Activated effector memory CD4-positive, alpha-beta T cell treated with Interleukin-2 at 50 U/mL for 16 hours (primary cell): ENCODE results near the gene IGSF21.
"Not testable (repeated sequence)": the region's sequence is repeated elsewhere in the genome, so short reads cannot be mapped to it uniquely, and the experiment has no call there.

Experiments used
- DNase-seq: peaks from one replicate; pipeline ENCODE4 v3.0.0-alpha.2; 2020

IGSF21 gene

DNA sequence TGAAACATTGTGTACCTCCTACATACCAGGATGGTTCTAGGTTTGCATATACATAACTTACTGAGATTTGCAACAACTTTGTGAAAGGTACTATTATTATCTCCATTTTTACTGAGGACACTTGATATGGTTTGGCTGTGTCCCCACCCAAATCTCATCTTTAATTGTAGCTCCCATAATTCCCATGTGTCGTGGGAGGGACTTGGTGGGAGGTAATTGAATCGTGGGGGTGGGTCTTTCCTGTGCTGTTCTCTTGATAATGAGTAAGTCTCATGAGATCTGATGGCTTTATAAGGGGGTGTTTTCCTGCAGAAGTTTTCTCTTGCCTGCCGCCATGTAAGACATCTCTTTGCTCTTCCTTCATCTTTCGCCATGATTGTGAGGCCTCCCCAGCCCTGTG lies 40.1 kb downstream of the IGSF21 start:
- no peak for DNase-seq

DNA sequence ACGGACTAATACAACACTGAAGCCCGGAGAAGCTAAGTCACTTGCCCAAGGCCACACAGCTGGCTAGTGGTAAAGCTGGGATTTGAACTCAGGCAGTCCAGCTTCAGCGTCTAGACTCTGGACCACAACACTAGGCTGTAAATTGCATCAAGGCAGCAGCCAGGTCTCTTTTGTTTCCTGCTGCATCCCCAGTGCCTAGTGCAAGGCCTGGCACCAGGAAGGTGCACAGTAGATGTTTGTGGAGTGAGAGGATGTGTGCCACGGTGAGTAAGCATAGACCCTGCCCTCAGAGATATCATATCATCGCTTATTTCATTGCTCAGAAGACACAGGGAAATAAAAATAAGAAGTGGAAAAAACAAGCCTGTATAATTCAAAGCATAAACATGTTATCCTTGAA lies 40.9 kb downstream of the IGSF21 start:
- no peak for DNase-seq

DNA sequence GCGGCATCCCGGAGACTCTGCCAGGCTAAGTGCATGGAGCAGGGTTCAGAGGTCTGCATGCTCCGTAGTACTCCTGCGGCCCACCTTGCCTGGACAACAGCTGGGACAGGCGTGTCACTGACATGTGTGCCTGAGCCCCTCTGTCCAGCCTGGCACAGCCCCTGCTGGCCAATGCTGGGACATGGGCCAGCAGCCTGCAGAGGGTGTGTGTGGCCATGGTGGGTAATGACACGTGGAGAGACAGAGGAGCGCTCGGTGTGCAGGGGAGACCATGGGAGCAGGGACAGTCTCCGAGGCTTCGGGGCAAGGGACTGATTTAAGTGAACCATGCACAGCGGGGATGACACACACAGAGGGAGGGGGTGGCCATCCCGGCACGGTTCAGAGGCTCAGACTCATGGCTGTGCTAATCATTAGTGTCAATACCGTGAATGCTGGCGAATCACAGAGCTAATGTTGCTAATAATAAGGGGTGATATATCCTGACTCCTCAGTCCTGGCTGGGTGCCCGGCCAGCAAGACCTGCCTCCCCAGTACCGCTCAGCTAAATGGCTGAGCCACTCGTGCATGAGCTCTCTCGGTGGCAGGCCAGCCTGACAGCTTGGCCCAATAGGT lies 41.5 kb downstream of the IGSF21 start:
- no peak for DNase-seq

DNA sequence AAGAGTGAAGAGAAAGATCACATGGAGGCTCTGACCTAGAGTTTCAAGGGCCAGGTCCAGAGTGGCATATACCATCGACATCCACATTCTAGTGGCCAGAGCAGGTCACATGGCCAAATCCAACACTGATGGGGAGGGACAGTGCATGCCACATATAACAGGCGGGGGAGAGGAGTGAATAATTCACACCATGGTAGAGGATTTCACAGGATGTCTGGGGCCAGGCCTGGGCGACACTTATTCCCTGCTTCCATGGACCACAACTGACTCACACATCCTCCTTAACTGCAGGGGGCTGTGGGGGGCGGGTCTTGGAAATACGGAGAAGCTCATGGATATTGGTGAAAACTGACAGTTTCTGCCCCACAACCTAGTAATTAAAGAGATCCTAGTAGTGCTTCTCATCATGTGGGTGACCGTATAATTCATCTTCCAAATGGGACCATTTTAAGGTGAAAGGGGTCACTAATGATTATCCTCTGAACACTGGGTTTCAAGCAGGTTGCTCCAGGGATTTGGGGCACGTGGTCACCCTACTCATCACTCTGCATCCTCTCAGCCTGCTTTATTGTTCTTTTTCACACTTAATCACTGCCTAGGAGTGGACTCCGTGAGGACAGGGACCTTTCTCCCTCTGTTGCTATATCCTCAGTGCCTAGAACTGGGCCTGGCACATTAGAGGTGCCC lies 44.0 kb downstream of the IGSF21 start:
- no peak for DNase-seq

DNA sequence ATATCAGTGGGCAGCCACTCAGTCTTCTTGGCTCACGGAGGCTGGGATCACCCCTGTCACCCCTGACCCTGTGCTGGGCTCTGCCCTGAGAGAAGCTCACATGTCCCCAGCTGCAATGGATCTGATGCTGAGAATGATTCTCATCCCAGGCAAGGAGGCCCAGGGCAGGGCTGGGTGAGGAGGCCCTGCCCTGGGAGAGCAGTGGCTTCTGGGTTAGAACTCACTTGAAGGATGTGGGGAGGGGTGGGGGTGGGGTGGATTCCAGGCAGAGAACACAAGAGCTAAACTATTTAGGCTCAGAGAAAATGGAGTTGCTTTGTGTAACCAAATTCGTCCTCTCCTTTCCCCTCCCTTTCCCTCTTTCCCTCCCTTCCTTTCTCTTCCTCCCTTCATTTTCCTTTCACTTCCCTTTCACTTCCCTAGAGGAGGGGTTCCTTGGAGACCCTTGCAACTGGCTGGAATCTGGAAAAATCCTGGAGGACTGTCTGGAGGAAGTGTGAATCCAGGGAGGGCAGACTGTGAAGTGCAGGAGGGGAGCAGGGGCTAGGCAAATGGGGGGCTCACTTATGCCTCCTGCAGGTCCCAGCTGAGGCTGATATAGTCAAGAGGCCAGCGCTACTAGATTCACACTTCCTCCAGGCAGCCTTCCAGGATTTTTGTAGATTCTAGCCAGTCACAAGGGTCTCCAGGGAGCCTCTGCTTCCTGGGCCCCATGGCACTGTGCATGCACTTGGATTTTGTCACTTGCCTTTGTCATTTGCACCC lies 47.0 kb downstream of the IGSF21 start:
- no peak for DNase-seq

DNA sequence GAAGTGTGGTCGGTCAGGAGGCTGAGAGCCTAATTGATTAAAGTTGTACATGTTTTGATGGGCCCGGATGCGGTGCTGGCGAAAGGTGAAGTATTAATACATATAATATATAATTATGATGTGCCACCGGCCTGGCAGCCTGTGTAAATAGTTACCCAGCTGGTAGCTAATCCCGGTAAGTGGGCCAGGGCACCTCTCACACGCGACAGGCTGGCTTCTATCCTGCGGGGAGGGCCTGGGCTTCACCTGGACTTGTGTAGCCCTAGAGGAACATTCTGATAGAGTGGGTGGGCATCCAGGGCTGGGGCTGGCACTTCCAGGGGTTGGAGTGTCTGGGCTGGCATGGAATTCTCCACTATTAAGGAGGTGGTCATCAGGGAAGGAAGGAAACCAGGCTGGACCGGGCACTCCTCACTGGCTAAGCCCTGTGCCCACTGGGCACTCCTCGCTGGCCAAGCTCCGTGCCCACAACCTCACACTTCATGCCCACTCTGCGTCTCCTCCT lies 48.3 kb downstream of the IGSF21 start:
- no peak for DNase-seq

DNA sequence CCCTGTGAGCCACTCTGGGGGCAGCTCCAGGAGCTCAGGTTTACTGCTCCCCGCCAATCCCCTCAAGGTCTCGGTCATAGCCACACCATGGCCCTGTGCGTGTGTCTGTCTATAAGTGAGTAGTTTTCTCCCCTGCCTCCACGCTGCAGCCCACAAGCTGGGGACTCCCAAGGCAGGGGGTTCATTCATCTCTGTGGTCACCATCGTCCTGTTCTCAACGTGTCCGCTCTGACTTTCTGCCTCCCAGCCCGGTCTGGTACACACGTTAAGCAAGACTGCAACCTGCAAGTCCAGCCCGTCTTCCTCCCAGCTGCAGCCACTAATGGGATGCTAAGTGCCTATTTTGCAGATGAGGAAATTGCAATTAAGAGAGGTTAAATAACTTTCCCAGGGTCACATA lies 49.8 kb downstream of the IGSF21 start:
- DNase-seq: no peak

DNA sequence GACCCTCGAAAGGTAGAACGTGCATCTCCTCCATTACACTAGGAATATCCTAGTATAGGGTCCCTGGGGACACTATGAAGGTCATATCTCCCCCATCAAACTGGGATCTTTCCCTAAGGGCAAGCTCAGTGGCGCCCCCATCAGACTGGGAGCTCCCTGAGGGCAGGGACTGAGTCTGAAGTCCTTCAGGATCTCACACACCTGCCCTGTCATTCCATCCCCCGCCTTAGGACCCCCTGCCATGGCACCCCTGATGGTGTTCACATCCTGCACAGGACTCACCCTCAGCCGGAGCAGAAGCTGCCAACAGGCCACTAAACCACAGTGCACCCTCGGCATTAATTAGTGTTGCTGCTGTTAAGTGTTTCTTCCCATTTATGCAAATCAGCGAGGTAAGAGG lies 50.4 kb downstream of the IGSF21 start:
- DNase-seq: no peak

DNA sequence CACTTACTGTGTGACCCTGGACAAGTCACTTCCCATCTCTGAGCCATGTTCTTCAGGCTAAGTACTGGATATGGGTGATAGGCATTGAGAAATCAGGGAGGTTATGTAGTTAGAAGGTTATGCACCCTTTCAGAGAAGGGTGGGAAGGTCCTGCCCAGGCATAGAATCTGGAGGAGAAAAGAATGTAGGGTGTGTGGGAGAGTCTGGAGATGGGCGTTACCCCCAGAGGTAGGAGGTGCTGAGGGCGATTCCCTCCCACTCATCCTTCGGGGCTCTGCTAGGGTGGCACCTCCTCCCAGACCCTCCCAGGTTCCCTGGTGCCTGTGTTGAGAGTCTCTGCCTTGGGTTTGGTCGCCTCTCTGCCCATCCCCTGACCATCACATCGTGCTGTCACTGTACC lies 51.1 kb downstream of the IGSF21 start:
- DNase-seq: no peak

DNA sequence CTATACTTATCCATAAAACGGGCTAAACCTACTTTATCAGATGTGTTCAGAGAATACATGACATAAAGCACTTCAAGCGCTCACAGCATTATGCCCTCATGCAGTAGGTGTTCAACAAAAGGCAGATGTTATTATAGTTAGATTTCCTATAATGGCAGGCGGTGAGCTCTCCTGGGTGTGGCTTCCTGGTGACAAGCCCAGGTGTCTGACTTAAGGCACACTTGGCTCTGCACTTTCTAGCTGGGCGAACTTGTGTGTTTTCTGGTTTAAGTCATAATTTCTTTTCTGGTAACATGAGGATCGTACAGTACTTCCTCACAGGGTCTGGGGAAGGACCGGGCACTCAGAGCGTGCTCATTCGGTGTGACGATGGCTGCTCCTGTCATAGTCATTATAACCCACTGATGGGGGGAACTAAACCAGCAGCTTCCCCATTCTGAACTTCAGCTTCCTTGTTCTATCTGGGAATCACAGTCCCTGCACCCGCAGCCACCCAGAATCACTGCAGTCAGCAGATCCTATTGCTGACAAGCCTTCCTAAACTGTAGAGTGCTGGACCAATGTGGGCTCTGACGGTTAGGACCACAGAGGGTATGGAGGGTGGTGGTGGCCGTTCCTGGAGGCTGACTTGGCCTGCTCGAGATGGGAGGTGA lies 52.8 kb downstream of the IGSF21 start:
- DNase-seq: no peak

DNA sequence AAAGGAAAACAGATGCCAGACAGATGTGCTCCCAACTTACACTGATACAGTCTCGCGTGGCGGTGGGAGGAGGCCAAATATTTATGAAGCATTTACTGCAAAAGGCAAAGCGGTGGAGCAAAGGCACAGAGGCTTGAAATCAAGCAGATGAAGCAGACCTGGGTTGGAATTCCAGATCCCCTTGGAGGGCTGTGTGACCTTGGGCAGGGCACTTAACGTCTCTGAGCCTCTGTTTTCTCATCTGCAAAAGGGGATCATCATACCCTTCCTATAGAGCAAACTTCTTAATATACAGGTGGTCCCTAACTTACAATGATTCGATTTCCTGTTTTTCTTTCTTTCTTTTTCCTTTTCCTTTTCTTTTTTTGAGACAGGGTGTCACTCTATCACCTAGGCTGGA lies 54.1 kb downstream of the IGSF21 start:
- DNase-seq: no peak

DNA sequence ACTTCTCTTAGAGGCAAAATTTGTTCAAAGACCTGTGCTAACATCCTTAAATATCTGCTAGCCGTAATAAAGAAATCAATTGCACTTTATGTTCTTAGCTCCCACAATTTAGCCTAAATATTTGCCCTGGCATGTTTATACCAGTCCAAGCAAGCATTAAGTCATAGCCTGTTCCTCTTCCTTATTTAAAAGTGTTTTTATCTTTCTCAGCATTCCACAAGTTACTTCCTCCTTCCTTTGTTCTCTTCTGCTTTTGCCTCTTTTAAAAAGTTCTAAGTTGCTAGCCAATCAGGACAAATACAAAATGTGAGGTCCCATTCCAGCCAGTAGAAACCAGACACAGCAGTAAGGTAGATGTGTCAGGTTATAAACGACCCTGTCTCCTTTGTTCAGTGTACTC lies 58.0 kb downstream of the IGSF21 start:
- not testable (repeated sequence) for DNase-seq

DNA sequence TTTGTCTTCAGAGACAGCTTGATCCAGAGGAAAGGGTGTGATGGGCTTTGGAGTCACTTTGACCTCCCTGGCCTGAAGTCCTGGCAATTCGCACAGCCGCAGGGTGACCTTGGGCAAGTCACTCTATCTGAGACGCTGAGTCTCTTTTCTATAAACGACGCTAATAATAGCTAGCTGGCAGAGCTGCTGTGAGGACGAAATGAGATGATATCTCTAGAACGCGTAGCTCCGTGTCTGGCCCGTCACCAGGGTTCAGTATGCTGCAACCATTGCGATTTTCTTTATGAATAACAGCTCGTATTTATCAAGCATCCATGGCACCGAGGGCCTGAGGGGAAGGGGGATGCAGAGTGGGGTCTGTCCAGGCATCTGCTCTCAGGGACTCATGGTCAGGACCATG lies 58.7 kb downstream of the IGSF21 start:
- DNase-seq: no peak

DNA sequence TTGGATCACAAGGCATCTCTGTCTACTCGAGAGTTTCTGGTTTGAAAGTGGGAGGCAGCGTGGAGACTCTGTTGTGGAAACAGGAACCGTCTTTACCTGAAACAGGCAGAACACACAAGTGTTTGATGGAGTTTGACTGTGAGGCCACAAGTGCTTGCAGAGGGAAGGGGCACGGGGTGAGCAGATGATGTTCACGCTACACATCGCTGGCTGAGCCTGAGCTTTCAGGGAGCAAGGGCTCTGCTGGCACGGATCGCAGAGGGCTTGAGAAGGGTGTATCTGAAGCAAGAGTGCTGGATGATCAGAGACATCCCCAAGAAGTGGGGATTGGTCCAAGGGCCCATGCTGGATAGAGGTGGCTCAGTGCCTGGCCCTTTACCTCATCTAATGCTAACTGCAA lies 59.3 kb downstream of the IGSF21 start:
- DNase-seq: no peak

DNA sequence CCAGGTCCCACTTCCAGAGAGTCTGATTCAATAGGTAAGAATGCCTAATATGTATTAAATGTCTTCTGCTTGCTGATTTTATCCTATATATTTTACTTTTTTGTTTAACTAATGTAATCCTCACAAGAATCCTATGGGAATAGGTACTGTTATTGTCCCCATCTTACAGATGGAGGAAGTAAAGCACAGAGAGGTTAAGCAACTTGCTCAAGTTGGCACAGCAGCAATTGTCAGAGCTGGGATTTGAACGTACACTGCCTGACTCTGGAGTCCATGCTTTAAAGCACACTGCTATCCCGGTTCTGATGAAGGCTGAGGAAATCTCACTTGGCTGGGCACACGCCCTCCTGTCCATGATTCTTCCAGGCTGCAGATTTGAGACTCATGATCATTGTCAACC lies 62.8 kb downstream of the IGSF21 start:
- DNase-seq: no peak

DNA sequence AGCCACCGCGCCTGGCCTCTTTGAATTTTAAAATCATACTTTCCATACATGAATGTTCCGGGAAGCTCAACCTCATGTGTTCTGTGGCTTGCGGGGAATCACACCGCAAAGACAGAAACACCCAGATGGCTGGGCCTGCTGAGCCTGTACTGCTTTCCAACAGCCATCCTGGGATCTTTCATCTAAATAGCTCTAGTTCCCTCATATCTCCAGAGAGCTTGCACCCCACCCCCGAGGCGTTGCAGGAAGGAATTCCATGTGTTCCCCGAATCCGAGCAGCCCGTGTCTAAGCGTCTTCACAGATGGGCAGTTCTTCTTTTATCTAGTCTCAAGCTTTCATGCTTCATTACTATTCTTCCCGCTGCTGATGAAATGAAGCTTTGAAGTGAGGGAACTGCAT lies 66.4 kb downstream of the IGSF21 start:
- no peak for DNase-seq

DNA sequence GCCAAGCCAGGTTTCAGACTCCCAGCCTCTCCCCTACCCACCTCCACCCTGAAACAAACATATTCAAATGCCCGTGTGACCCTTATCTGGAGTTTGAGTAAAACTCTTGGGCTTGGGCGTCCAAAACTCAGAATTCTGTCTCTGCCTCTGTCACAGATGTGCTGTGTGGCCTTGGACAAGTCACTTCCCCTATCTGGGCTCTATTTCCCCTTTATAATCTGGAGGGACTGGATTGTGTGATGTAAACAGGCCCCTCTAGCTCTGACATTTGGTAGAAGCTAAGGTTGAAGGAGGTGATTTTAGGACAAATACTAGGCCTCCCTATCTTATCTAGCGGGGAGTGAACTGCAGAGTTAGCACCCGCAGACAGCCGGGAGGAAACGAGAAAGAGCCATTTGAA lies 67.5 kb downstream of the IGSF21 start:
- no peak for DNase-seq

DNA sequence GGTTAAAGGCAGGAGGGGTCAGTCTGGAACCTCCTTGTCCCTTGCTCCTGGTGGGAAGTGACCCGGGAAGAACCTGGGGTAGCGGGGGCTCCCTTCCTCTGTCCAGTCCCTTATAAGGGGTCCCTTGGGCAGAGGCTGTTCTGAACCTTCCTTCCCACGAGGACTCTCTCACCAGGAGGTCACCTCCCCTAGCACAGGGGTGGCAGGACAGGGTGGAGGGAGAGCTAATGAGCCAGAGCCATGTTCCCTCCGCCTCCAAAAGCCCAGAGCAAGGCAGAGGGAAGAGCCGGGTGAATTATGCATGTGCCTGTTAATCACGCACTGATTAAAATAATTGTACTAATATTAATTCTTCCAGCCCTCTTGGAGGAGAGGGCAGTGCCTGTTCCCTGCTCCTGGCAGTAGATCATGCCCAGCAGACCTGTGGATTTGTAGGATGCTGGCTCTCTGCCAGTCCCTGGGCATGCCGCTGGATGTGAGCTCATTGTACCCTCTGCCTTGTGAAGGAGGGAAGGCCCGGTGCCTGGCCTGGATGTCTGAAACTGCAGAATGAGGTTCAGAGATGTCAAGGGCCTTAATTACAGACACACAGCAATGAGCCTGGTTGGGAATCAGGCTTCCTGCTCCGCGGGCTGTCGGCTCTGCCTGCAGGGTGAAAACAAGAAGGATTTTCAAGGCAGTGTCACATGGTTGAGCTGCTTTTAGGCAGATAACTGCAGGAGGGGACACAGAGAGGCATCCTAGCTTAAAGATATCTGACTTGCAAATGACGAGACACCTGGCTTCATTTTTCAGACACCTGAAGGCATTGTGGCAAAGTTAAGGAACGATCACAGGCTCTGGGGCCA lies 68.2 kb downstream of the IGSF21 start:
- no peak for DNase-seq

DNA sequence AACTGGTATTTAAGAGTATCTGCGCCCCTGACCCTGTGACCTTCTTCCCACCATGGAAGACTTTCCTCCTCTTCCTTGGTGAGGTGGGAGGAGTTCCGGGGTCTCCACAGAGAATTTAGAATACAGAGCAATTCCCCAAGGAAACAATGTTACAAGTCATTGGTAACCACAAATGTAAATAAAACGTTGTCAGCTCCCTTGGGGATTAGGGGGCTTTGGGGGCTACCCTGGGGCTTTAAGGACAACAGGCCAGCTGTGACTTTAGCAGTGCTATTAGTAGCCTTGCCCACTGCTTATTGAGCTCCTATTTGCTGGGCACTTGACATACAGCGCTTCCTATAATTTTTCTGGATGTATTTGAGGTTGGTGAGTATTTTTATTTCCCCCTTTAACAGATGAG lies 69.0 kb downstream of the IGSF21 start:
- no peak for DNase-seq

DNA sequence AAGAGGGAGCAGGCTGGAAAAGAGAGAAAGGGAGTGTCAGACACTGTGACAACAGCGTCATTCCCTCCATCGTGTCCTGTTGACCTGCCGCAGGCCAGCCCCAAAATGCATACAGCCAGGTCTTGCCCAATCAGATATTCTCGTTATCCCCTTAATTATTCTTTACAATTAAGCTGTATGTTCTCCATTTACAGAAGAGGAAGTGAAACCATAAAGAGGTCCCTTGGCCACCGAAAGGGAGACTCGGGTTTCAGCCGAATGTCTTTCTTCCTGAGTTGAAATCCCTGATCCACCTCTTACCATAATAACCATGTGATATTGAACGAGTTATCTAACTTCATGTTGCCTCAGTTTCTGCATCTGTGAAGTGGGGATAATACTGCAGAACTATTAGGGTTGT lies 70.5 kb downstream of the IGSF21 start:
- no peak for DNase-seq

DNA sequence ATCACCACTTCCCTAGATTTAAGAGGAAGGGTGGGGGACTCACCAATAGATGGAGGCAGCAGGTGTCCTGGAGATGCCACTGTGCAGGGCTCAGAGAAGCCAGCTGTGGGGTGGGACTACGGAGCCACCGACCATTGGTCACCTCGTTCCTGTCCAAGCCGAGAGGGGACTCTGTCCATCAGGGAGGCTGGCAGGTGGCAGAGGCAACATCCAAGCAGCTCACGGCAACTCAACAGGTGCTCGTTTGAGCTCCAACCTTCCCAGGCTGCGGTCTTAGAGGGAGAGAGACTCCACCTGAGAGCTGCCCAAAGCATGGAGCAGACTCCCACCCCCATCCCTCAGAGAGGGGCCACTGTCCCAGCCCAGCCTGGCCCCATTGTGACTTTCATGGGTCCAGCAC lies 71.4 kb downstream of the IGSF21 start:
- no peak for DNase-seq

DNA sequence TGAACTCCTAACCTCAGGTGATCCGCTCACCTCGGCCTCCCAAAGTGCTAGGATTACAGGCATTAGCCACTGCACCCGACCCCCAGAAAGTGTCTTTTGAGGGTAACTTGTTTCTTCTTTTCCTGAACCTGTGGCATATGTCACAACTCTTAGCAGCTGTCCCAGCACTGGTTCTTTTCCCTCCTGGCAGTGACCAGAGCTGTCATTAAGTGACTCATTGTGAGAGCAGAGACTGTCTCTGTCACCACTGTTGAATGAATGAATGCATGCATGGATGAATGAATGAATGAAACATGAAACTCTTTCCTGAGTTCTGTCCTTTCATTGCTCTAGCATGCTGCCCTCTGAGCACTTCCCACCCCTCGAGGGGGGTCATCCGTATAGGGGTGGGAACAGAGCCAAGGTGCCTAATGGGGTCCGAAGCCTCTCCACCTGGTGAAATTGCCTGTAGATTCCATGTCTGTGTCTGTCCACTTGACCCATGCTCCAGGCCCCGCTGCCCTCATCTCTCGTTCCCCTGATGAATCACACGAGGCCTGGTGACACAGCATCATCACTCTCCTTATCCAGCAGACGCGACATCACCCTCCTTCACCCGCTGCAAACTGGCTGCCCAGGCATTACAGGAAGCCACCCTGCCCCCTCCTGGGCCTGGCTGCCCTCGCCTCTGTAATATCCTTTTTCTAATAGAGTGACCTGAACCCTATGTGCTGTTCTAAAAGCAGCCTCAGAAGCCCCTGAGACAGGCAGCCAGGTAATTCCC lies 75.0 kb downstream of the IGSF21 start:
- DNase-seq: no peak
